HG02642 (cell line): ENCODE measurements around the gene ZC3H7A.

Experiments used
- ATAC-seq: cut with Tn5 transposase; IDR thresholded peaks from one replicate; pipeline ENCODE4 v1.9.1; 2021; ENCODE audit warnings: mild to moderate bottlenecking; ENCODE audit not compliant: unreplicated experiment, poor library complexity

ZC3H7A gene

DNA sequence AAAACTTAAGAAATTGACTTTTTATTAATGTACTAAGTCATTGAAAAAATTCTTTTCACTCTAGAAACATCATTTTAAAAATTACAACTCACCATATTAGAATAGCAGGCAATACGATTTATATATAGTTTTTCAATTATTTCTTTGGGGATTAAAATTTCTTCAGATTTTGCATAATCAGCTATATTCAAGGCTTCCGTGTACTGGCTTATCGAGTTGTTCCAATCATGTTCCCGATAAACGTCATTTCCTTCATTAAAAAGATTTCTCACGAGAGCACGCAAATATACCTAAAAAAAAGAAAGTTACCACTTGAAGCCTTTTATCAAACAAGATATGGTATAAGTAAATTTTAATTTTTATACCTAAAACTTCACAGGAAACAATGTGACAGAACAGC, 18.0 kb downstream of the ZC3H7A start:
- ATAC-seq = no peak

DNA sequence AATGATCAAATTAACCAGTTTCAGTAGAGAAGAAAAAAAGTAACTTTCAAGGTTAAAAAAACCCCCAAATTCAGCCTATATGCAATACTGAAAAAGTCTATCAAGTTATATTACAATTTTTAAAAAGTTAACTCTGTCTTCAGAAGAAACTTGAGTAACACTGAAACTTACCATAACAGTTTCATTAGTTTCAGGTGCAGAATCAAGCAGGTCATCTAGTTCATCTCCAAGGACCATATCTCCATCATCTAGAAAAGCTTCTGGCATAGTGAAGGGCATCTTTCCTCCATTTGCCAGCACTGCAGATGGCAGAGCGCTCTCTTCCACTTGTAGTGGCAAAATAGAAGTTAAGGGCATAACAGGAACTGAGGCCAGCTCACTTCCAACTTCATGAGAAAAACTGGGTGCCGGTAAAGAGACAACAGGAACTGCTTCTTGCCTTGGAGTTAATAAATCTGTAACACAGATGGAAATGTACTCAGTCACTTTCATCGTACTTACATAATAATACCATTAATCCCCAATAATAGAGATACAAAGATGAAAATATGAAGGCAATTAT, 22.9 kb downstream of the ZC3H7A start:
- no peak for ATAC-seq

DNA sequence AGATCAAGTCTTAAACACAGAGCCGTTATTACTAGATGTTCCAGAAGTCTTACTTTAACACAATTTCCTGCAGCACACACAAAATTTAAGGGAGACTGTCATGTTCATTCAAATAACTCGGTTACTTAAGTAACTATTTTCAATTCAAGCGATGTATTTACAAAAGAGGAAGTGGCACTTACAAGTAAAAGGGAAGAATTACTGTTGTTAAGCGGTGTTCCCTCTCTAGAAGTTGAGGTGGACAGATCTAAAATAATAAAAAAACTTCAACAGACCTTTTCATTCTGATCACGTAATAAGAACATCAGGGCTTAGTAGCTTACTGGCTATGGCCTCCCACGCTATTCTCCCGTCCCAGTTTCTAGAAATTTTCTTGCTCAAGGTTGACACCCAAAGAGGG, 28.2 kb downstream of the ZC3H7A start:
- peak; percentile 52 for ATAC-seq

DNA sequence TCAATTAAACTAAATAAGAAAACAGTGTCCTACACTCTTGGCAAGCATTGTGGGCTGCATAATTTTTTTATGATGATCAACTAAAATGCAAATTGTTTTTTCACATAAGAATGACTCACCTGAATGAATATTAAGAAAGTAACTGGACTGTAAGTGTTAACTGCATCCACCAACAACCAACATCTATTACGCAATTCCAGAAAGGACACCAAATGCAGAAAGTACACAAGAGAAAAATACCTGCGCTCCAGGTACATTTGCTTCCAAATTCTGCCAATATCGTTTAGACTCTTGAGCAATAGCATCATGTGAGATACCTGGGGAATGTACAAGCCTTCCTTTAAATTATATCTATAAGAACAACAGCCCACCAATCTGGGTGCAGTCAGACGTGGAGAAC, 34.6 kb downstream of the ZC3H7A start:
- no peak for ATAC-seq

DNA sequence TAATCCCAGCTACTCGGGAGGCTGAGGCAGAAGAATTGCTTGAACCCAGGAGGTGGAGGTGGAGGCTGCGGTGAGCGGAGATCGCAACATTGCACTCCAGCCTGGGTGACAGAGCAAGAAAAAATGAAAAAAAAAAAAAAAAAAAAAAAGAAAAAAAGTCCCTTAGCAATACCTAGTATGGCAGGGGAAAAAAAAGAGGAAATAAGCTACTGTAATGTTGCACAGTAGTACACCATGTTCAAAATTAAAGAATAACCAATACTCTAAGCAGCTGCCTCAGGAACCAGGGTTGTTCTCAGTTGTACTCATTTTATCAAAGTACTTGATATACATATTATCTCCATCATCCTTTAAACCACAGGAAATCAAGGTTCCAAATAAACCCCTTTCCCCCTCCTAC, 37.1 kb downstream of the ZC3H7A start:
- ATAC-seq = no peak

DNA sequence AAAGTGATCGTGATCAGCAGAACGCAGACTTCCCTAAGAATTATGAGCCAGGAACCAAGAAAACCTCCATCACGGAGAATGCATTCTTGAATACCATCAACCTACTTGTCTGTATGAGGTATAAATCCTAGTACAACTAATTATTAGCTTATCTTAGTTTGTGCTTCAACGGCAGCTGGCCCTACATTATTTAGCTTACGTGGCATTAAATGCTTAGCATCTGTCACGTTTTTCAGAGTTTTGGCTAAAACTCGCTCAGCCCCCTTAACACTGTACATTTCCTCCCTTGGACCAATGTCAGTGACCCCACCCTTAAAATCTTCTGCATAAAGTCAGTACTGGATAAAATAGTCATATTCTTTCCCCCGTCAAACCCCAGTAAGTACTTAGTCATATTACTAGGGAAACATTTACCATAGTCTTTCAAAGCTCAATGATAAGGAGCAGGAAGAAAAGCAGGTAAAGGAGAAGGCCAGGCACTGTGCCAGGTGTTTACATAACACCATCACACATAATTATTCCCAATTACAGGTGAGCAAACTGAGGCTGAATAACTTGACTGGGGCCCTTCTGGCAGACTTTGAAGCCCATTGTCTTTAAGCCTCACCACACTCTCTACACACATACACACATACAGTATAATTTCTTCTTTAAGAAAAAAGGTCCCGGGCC, 37.8 kb downstream of the ZC3H7A start:
- ATAC-seq = no peak

DNA sequence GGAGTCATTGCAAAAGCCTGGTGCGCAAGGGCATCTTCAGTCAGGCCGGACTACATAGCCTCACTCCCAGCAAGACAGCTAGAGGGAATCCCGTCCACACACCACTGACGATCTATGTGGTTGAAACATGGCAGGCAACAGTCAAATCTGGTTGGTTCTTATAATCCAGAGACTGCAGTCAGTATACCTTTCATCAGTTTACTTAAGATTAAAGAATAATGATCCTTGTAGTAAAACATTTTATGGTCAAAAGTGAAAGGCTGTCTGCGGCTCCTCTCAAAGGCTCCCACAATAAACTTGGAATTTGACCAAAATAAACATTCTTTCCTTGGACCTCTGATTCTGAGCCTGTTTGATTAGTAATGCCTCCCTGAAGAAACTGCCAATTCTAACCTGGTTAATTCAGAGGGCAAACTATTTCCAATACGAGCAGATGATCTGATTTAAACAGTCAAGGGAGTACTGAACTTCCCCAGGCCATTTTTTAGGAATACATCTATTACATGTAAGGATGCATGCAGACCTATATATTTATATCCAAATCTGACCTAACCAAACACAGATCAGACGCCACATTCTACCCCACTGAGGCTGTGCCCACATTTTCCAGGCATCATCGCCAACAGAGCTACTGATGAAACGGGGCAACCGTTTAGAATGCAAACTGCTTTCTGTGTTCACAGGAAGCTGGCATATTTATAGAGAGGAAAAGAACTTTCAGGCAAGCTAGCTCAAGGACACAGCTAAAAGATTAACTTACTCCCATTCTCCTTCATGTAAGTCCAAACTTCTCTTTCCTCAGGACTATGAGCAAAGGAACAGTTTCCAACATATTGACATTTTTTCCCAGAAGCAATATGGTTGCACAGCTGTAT, 39.1 kb downstream of the ZC3H7A start:
- no peak for ATAC-seq

DNA sequence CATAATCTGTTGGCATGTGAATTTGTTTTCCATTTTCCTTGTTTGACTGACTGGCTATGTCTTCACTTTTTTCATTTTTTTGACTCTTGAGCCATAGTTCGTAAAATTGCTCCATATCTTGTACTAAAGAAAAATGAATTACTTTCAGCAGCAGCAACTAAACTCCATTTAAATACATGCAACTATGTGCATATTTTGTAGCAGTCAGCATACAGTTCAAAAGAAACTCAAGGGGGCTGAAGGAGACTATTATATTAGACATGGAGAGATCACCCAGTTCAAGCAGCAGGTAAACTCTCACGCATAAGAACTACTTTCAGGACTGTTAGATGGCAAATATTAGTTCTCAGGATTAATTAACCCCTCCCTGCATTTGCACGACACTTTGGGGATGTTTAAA, 40.8 kb downstream of the ZC3H7A start:
- ATAC-seq = no peak

DNA sequence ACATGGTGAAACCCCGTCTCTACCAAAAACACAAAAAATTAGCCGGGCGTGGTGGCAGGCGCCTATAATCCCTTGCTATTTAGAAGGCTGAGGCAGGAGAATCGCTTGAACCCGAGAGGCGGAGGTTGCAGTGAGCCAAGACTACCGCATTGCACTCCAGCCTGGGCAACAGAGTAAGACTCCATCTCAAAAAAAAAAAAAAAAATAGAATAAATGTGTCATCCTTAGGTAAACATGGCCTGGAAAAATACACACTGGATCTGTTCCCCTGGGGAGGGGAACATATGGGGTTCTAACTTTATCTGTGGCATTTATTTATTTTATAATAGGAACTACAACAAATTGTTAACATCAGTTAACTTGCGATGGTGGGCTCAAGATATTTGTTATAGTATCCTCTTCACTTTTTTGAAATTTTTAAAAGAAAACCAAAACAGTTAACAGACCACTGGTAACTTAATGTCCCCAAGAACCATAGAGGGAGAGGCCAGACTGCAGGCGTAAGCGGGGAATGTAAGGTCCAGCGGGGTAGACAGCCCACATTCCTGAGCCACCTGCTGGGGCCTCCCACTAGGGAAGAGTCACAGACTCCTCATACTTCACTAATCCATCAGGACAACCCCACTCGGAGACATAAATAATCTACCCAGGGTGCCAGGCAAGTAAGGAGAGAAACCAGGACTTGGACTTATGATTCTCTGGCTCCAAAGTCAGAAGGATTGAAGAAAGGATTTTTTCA, 41.9 kb downstream of the ZC3H7A start:
- no peak for ATAC-seq

DNA sequence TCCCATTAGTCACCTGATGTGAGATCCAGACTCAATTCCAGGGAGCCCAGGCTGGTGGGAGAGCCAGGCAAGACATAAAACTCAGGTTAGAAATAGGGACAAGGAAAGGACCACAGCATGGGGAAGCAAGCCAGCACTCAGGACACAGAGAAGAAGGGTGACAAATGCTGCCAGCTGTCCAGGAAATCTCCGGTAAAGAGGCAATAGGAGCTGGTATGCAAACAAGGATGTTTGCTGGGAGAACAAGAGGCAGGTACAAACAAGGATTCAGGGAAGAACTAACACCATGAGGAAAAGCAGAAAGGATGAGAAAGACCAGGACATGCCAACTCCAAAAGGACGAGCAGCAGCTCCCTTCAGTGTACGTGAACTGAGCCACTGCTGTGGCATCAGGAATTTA, 44.2 kb downstream of the ZC3H7A start:
- no peak for ATAC-seq

DNA sequence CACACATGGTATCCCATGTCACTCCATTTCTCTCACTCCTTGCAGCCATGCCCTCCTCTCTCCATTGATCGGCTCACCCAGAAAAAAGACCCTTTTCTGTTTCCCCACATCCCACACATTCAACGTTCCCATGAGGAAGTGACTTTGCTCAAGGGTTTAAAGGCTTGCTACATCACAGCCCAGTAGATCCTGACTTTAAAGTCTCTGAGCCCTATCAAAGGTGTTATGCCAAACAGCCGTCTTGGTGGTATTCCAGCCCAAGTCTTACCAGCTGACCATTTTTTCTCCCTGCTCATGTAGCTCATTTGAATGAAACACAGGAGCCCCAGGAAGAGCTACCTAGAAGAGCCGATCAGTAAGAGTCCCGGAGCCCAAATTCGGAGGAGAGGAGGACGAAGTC, 47.0 kb downstream of the ZC3H7A start:
- ATAC-seq = no peak

DNA sequence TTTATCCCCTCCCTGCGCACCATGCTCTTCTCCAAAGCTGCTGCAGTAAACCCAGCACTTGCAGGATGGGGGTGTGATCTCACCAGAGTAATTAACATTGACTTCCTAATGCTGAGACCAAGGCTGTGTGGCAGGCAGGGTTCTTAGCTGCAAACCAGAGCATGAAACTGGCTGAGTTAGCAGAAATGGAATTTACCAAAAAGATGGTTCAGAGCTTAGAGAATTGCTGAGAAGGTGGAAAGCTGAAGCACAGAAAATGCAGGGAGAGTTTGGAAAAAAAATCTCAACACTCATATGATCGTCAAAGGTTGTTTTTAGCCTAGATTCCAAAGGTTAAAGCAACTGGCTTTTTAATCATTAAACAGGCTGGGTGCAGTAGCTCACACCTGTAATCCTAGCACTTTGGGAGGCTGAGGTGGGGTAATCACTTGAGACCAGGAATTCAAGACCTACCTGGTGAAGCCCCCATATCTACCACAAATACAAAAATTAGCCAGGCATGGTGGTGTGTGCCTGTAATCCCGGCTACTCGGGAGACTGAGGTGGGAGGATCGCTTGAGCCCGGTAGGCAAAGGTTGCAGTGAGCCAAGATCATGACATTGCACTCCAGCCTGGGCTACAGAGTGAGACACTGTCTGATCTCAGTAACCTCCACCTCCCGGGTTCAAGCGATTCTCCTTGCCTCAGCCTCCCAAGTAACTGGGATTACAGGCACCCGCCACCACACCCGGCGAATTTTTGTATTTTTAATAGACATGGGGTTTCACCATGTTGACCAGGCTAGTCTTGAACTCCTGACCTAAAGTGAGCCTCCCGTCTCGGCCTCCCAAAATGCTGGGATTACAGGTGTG, 48.4 kb downstream of the ZC3H7A start:
- ATAC-seq = no peak

DNA sequence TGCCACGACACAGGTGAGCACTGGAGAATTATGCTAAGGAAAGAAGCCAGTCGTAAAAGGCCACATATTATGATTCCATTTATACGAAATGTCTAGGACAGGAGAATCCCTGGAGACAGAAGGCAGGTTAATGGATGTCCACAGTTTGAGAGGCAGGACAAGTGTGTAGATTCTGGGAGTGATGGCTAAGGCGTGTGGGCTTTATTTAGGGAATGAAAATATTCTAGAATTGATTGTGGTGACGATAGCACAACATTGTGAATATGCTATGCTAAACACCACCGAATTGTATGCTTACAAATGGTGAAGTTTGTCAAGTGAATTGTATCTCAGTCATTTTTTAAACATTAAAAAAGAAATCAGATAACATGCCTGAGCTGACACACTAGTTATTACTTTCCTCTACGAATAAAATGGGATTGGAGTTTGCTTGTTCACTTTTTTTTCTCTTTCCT, 49.1 kb downstream of the ZC3H7A start:
- ATAC-seq = no peak

DNA sequence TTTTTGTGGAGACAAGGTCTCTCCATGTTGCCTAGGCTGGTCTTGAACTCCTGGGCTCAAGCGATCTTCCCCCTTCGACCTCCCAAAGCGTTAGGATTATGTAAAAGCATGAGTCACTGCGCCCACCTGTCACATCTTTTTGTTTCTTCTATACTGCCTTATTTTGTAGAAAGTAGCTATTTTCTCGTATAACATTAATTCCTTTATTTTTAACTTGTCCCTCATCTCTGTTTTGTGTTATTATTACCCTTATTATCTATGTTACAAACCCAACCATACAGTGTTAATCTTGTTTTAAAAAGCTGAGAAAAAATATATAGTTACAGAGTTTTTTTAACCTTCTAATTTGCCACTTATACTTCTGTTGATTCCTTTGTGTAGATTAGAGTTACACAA, 53.0 kb downstream of the ZC3H7A start:
- ATAC-seq = no peak

DNA sequence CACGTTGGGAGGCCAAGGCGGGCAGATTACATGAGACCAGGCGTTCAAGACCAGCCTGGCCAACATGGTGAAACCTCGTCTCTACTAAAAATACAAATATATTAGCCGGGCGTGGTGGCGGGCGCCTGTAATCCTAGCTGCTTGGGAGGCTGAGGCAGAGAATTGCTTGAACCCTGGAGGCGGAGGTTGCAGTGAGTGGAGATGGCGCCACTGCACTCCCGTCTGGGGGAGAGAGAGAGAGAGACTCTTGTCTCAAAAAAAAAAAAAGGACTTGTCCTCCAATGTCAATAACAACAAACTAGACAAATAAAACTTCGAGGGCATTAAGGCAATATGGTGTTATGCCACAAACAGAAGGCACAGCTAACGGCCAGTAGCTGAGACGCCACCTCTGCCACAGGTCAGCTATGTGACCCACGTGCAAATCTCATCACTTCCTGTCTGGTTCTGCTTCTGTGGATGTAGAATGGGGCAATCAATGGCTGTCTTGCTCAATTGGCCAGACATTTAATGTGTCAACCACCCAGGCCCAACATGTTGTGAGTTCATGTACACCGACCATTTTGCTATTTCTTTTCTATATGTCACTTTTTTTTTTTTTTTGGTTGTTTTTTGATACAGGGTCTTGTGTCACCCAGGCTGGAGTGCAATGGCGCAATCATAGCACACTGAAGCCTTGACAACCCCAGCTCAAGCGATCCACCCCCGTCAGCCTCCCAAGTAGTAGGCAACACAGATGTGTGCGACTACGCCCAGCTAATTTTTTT, 53.6 kb downstream of the ZC3H7A start:
- ATAC-seq = no peak

DNA sequence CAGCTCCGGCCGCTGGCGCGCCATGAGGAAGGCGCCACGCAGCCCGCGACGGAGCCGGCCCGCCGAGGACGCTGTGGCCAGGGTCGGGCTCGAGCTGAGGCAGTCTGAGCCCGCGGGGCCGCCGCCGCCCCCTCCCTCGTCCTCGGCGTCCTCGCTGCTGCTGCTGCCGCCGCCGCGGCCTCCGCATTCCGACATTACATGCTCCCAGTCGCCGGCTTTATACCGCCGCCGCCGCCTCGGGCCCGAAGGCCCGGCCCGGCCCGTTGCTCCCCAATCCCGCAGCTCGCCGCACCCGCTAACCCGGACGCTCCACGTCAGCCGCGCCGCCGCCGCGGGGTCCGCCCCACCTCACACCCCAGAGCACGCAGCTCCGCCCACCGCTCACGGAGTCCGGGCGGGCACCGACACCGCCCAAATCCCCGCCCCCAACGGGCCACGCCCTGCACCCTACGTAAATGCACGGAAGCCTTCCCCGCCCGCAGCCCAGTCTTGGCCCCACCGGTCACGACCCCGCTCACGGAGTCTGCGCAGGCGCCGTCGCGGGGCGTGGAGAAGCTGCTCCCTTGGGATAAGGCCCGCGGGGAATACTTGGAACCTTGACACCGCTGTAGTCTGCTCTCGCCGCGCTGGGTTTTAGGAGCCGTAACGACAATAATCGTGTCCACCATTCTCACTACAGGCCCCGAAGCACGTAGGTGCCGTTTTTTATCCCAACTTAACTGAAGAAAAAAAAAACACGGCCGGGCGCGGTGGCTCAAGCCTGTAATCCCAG, 54.3 kb downstream of the ZC3H7A start, which contains the start of gene TXNDC11:
TSS of gene TXNDC11 (minus strand) at position 322 of the 772 bp plus-strand sequence. CDS start at position 195, 127 bp downstream.
- peak; percentile 93 for ATAC-seq

DNA sequence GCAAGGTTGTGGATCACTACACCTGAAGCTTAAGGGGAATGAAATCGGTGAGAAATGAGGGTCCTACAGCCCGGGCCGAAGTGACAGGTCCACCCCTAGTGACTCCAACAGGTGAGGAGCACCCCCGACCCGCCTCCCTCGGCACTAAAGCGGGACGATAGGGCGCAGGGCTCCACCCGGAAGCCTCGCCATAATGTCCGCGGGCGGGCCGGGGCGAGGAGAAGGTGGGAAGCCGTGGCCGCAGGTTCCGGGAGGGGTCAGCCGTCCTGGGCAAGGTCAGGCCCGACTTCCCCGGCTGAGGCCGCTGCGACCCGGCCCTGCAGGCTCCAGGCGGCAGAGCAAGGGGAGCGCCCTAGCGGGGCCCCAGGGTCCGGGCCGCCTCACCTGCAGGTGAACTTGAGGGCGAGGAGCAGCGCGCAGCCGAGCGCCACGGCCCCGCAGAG, 54.9 kb downstream of the ZC3H7A start:
- peak; percentile 32 for ATAC-seq

DNA sequence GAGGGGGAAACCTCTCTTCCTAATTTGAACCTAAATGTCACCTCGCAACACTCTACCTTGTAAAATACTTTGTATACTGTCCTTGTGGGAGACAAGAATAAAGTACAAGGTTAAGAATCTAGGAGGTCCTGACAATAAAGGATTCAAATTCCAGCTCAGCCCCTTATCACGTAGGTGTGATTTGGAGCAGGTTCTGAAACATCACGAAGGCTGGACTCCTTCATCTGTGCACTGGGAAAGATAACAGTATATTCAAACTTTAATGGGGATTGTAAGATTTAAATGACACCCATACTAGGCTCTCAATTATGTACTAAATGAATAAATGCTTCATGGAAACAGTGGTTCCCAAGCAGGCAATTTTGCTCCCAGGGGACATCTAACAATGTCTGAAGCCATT, 56.5 kb downstream of the ZC3H7A start:
- ATAC-seq = no peak
